IPS-11a (cell line): Measurements from ENCODE around the gene NPR3.
"Not testable (repeated sequence)": the region's sequence is repeated elsewhere in the genome, so short reads cannot be mapped to it uniquely, and the experiment has no call there.

Experiments used
- H3K4me3 ChIP-seq: one replicate; pipeline ENCODE4 v1.5.1; 2013; ENCODE audit warnings: low read depth, low read length, control low read depth

Gene NPR3

GRCh38 chr5:32760091-32760509 is 49.0 kb downstream of the NPR3 start:
- no peak overlapping the region for H3K4me3 ChIP-seq

GRCh38 chr5:32765266-32765665 is 54.1 kb downstream of the NPR3 start:
- no peak overlapping the region for H3K4me3 ChIP-seq

- no peak overlapping the region for H3K4me3 ChIP-seq
Observed at GRCh38 chr5:32767948-32768467, 56.9 kb downstream of the NPR3 start.

- H3K4me3 ChIP-seq: no peak overlapping the region
Observed at GRCh38 chr5:32769711-32770110, 58.6 kb downstream of the NPR3 start.

GRCh38 chr5:32770444-32770843 is 59.3 kb downstream of the NPR3 start:
- no peak overlapping the region for H3K4me3 ChIP-seq

GRCh38 chr5:32771037-32771436 is 59.9 kb downstream of the NPR3 start:
- no peak overlapping the region for H3K4me3 ChIP-seq

GRCh38 chr5:32773944-32774343 is 62.8 kb downstream of the NPR3 start:
- no peak overlapping the region for H3K4me3 ChIP-seq

- no peak overlapping the region for H3K4me3 ChIP-seq
Observed at GRCh38 chr5:32776200-32776599, 65.1 kb downstream of the NPR3 start.

GRCh38 chr5:32777222-32777621 is 66.1 kb downstream of the NPR3 start:
- H3K4me3 ChIP-seq: no peak overlapping the region

- no peak overlapping the region for H3K4me3 ChIP-seq
Observed at GRCh38 chr5:32777733-32778132, 66.6 kb downstream of the NPR3 start.

- no peak overlapping the region for H3K4me3 ChIP-seq
Observed at GRCh38 chr5:32778403-32778802, 67.3 kb downstream of the NPR3 start.

- H3K4me3 ChIP-seq: no peak overlapping the region
Observed at GRCh38 chr5:32779754-32780415, 68.8 kb downstream of the NPR3 start.

GRCh38 chr5:32780508-32780919 is 69.4 kb downstream of the NPR3 start:
- H3K4me3 ChIP-seq: no peak overlapping the region

- no peak overlapping the region for H3K4me3 ChIP-seq
Observed at GRCh38 chr5:32783661-32784060, 72.5 kb downstream of the NPR3 start.

GRCh38 chr5:32785611-32786254 is 74.6 kb downstream of the NPR3 start:
- H3K4me3 ChIP-seq: no peak overlapping the region

GRCh38 chr5:32786311-32786710 is 75.2 kb downstream of the NPR3 start:
- no peak overlapping the region for H3K4me3 ChIP-seq

- no peak overlapping the region for H3K4me3 ChIP-seq
Observed at GRCh38 chr5:32790411-32790951, 79.4 kb downstream of the NPR3 start.

- no peak overlapping the region for H3K4me3 ChIP-seq
Observed at GRCh38 chr5:32791536-32792243, 80.6 kb downstream of the NPR3 start.

GRCh38 chr5:32794086-32794485 is 83.0 kb downstream of the NPR3 start:
- no peak overlapping the region for H3K4me3 ChIP-seq

- no peak overlapping the region for H3K4me3 ChIP-seq
Observed at GRCh38 chr5:32802764-32803163, 91.6 kb downstream of the NPR3 start.

- H3K4me3 ChIP-seq: no peak overlapping the region
Observed at GRCh38 chr5:32803656-32804055, 92.5 kb downstream of the NPR3 start.

GRCh38 chr5:32805462-32805861 is 94.3 kb downstream of the NPR3 start:
- H3K4me3 ChIP-seq: not testable (repeated sequence)
